ENCODE measurements around the gene EHD4.

Gene EHD4

DNA sequence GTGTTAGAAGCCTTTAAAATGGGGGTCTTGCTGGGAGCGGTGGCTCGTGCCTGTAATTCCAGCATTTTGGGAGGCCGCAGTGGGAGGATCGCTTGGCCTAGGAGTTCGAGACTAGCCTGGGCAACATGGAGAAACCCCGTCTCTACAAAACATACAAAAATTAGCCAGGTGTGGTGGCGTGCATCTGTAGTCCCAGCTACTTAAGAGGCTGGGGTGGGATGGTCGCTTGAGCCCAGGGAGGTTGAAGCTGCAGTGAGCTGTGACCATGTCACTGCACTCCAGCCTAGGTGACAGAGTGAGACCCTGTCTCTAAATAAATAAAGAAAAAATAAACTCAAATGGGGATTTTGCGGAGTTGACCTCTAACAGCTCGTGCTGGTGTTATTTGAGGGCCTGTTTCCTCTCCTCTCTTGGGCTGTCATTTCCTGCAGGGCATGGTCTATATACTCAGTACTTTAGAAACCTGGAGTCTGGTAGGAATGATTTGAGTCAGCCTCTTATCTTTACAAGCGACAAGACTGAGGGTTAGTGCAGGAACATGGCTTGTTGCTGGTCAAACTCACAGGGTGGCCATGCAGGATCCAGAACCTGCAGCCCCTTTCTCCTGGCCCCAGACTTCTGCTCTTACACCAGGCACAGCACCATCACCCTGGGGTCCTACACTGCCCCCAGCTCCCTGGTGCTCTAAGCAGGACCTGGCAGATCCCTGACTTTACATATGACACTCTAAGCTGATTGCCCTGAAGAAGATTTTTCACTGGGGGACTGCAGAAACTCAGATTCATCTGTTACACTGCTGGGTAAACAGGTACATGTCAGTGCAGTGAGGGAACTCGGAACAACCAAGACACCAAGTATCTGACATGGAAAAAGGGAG lies 15.1 kb downstream of the EHD4 start:
- TF ChIP-seq TAF1 (IDR thresholded peaks at IDR 0.05; ENCODE audit: borderline replicate concordance, insufficient read depth, low read length) (no peak), SIN3A (IDR thresholded peaks at IDR 0.05; ENCODE audit: borderline replicate concordance, insufficient read depth, low read length) (no peak), FOXP2 (optimal IDR thresholded peaks at IDR 0.05; ENCODE audit: borderline replicate concordance, extremely low read depth, extremely low read length, insufficient read depth) (no peak), POLR2AphosphoS5 (IDR thresholded peaks at IDR 0.05; ENCODE audit: low read depth, low read length) (no peak)
- TF ChIP-seq, protein P1, sequence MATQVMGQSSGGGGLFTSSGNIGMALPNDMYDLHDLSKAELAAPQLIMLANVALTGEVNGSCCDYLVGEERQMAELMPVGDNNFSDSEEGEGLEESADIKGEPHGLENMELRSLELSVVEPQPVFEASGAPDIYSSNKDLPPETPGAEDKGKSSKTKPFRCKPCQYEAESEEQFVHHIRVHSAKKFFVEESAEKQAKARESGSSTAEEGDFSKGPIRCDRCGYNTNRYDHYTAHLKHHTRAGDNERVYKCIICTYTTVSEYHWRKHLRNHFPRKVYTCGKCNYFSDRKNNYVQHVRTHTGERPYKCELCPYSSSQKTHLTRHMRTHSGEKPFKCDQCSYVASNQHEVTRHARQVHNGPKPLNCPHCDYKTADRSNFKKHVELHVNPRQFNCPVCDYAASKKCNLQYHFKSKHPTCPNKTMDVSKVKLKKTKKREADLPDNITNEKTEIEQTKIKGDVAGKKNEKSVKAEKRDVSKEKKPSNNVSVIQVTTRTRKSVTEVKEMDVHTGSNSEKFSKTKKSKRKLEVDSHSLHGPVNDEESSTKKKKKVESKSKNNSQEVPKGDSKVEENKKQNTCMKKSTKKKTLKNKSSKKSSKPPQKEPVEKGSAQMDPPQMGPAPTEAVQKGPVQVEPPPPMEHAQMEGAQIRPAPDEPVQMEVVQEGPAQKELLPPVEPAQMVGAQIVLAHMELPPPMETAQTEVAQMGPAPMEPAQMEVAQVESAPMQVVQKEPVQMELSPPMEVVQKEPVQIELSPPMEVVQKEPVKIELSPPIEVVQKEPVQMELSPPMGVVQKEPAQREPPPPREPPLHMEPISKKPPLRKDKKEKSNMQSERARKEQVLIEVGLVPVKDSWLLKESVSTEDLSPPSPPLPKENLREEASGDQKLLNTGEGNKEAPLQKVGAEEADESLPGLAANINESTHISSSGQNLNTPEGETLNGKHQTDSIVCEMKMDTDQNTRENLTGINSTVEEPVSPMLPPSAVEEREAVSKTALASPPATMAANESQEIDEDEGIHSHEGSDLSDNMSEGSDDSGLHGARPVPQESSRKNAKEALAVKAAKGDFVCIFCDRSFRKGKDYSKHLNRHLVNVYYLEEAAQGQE (IDR thresholded peaks at IDR 0.05; ENCODE audit: insufficient read depth in 1 of 2, low read depth in 2 of 2, low read length in 2 of 2): no peak

DNA sequence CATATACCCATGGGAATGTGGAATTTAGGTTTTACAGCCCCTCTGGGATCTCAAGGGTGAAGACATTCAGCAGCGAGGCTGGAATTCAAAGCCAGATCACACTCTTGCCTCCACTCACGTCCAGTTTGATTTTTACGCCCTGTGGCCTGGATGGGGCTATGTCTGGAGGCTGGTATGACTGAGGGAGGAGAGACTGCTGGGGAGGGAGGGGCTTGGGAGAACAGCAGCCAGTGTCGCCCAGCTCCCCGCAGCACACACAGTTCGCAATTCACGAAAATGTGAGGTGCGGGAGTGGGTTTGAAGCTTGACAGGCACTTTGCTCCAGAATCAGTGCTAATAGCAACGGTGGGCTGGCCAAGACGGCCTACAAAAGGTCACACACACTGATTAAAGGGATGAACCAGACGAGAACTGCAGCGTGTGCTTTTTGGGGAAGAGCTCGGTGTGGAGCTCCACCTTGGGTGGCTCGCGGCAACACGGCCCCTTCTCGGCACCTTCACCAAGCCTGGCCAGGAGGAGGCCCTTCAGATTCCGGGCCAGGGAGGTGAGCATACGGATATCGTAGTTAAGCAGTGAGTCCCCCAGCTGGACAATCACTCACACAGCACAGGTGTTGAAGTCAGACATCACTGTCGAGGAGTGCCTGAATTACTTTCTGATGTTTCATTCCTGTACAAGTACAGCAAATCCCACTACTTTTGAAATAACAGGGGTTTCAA lies 16.4 kb downstream of the EHD4 start:
- TF ChIP-seq FOXP2 (optimal IDR thresholded peaks at IDR 0.05; ENCODE audit: borderline replicate concordance, extremely low read depth, extremely low read length, insufficient read depth): no peak
- TF ChIP-seq POLR2AphosphoS5 (IDR thresholded peaks at IDR 0.05; ENCODE audit: low read depth, low read length): no peak
- TF ChIP-seq TAF1 (IDR thresholded peaks at IDR 0.05; ENCODE audit: borderline replicate concordance, insufficient read depth, low read length): no peak
- TF ChIP-seq, protein P1 (IDR thresholded peaks at IDR 0.05; ENCODE audit: insufficient read depth in 1 of 2, low read depth in 2 of 2, low read length in 2 of 2): no peak
- no peak for TF ChIP-seq SIN3A (IDR thresholded peaks at IDR 0.05; ENCODE audit: borderline replicate concordance, insufficient read depth, low read length)

DNA sequence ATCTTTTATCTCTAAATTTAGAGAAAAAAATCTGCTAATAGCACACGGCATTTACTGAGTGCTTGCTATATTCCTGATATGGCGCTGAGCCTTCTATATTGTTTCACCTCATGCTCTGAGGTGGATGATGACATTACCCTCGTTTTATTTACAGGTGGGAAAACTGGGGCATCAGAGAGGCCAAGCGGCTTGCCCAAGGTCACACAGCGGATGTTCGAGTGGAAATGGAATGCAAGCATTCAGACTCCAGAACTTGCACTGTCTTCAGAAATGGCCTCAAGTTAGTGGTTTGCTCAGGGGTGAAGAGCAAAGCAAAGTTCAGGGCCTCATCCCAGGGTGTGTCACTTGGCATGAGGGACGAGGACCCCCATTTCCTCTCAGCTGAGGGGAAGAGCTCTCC lies 17.3 kb downstream of the EHD4 start:
- TF ChIP-seq FOXP2 (optimal IDR thresholded peaks at IDR 0.05; ENCODE audit: borderline replicate concordance, extremely low read depth, extremely low read length, insufficient read depth) (no peak), SIN3A (IDR thresholded peaks at IDR 0.05; ENCODE audit: borderline replicate concordance, insufficient read depth, low read length) (no peak), POLR2AphosphoS5 (IDR thresholded peaks at IDR 0.05; ENCODE audit: low read depth, low read length) (no peak), TAF1 (IDR thresholded peaks at IDR 0.05; ENCODE audit: borderline replicate concordance, insufficient read depth, low read length) (no peak)
- TF ChIP-seq, protein P1 (IDR thresholded peaks at IDR 0.05; ENCODE audit: insufficient read depth in 1 of 2, low read depth in 2 of 2, low read length in 2 of 2): no peak

DNA sequence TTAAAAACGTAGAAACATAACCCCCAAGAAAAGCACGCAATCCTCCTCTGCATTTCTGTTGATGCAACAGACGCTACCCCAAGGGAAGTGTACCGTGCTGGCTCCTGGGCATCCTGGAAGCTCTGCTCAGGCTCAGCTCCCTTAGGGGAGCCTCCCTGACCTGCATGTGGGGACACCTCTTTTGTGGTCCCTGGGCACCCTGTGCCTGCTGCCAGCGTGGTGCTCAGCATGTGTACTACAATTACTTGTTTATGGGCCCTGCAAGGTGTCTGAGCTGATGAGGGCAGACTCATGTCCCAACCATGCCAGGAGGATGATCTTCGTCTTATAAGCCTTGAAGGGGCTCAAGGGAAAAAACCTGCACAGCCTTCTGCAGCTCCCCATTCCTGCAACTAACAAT lies 18.3 kb downstream of the EHD4 start:
- no peak for TF ChIP-seq FOXP2 (optimal IDR thresholded peaks at IDR 0.05; ENCODE audit: borderline replicate concordance, extremely low read depth, extremely low read length, insufficient read depth)
- TF ChIP-seq, protein P1 (IDR thresholded peaks at IDR 0.05; ENCODE audit: insufficient read depth in 1 of 2, low read depth in 2 of 2, low read length in 2 of 2): no peak
- TF ChIP-seq SIN3A (IDR thresholded peaks at IDR 0.05; ENCODE audit: borderline replicate concordance, insufficient read depth, low read length): no peak
- no peak for TF ChIP-seq TAF1 (IDR thresholded peaks at IDR 0.05; ENCODE audit: borderline replicate concordance, insufficient read depth, low read length)
- TF ChIP-seq POLR2AphosphoS5 (IDR thresholded peaks at IDR 0.05; ENCODE audit: low read depth, low read length): no peak

Data from PFSK-1 (cell line).